HG03159 (cell line): Measurements from ENCODE around the gene AUTS2.
"Not testable (repeated sequence)": the region's sequence is repeated elsewhere in the genome, so short reads cannot be mapped to it uniquely, and the experiment has no call there.

Experiments
- ATAC-seq: cut with Tn5 transposase; IDR thresholded peaks from one replicate; pipeline ENCODE4 v1.9.1; 2021; ENCODE audit warnings: mild to moderate bottlenecking, moderate library complexity; ENCODE audit not compliant: unreplicated experiment

The AUTS2 gene

DNA sequence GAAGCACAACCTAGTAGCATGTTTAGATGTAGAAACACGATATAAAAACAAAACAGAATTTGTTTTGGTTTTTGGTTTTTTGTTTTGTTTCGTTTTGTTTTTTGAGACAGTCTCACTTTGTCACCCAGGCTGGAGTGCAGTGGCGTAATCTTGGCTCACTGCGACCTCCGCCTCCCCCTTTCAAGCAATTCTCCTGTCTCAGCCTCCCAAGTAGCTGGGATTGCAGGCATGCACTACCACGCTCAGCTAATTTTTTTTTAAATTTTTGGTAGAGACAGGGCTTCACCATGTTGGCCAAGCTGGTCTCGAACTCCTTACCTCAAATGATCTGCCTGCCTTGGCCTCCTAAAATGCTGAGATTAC, 1050.2 kb downstream of the AUTS2 start:
- not testable (repeated sequence) for ATAC-seq

DNA sequence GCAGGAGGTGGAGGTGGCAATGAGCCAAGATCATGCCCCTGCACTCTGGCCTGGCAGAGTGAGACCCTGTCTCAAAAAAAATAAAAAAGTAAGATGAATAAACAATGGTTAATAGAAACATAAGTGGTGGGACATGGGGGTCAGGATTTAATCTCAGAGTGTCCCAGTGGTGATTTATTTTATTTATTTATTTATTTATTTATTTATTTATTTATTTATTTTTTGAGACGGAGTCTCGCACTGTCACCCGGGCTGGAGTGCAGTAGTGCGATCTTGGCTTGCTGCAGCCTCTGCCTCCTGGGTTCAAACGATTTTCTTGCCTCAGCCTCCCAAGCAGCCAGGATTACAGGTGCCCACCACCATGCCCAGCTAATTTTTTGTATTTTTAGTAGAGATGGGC, 1051.0 kb downstream of the AUTS2 start:
- no peak for ATAC-seq

DNA sequence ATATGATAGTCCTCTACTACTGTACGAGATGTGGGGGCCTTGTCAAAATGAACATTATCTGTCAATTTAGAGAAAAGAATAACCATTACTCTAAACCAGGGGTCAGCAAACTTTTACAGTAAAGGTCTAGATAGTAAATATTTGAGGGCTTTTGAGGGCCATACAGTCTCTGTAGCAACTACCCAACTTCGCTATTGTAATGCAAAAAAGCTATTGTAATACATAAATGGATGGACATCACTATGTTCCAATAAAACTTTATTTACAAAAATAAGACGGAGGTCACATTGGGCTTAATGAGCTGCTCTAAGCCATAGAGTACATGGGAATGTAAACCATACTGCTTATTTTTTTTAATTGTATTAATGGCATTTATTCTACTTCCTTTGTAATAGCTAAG, 1055.9 kb downstream of the AUTS2 start:
- ATAC-seq: no peak

DNA sequence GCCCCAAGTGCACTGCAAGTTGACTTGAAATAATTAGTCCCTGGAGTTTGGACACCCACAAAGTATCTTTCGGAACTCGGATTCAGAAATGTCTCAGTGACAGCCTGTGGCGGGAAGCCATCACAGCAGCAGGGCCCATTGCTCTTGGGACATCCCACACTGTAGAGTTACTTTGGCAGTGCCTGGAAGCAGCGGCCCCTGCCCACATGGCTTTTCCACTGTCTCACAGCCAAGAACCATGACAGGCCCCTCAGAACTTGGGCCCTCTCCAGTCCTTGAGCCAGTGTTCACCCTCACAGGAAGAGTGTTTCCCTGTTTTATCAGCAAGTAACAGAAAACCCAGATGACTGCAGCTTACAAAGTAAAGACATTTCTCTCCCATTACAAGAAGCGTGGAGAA, 1056.7 kb downstream of the AUTS2 start:
- ATAC-seq: no peak

DNA sequence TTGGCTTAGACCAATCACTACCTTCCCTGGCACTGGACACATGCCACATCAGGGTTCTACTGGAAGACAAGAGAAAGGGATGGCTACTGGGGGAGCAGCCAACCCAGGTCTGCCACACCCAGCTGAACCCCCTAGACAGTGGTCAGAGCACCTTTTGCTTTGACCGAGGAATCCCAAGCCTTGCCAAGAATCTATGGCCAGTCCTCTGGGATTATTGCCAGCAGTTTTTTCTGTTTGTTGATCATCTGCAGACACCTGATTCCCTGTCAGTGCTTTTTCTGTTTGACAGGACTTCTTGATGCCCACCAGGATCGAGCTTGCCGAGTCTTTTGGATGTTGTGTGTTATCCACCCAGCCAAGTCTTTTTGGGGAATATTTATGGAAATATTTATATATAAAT, 1057.4 kb downstream of the AUTS2 start:
- no peak for ATAC-seq

DNA sequence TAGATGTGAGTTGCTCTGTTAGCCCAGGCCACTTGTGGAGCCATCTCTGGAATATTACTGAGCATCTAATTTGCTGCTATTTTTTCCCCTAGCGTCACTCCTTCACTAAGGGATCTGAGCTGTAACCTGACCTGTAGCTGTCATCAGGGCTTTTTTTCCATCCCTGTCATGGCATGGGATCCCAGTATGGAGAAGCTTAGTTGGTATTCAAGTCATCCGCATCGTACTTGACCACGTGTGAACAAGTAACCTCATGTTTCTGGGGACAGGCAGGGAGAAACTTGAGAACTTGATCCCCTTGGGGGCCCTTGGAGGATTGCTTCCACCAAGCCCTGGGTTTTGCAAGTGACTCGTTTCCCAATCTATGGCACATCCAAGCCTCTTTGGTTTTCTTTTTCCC, 1059.3 kb downstream of the AUTS2 start:
- no peak for ATAC-seq

DNA sequence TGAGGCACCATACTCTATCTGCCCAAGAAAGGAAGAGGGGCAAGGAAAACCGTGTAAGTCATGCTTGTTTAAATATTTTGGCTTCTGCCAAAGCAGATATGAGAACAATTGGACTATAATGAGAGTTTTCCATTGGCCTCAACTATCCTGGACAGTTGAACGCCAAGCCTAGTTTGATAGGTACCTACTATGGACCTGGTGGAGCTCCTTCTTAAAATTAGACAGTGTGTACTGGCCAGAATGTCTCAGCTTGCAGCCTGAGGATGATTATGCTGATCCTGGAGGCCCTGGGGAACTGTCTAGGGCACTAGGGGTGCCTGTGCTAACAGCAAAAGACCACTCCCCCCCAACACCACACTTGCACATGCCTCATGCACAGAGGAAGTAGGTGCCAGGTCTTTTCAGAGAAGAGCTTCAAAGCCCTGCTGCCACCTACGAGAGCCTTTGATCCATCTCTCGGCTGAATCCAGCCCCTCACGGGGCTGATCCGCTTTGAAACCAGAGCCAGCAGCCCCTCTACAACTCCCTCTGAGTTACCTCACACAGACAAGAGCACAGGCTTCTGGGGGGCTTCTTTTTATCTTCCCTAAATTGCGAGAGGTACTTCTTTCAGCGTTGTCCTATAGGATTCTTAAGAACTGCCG, 1059.8 kb downstream of the AUTS2 start:
- ATAC-seq: no peak

DNA sequence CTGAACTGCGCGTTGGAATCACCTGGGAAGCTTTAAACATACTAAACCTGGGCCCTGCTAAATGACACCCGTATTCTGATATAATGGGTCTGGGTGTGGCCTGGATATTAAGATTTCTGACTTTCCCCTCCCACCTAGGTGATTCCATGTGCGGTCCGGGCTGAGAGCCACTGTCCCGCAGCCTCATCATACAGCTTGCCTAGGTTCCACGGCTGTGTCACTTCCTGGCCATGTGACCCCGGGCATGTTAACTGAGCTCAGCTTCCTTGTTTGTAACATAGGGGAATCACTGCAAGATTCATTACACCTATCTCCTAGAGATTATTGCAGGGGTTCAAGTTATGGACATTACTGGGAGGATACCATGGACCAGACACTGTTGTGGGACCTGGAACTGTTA, 1061.0 kb downstream of the AUTS2 start:
- no peak for ATAC-seq

DNA sequence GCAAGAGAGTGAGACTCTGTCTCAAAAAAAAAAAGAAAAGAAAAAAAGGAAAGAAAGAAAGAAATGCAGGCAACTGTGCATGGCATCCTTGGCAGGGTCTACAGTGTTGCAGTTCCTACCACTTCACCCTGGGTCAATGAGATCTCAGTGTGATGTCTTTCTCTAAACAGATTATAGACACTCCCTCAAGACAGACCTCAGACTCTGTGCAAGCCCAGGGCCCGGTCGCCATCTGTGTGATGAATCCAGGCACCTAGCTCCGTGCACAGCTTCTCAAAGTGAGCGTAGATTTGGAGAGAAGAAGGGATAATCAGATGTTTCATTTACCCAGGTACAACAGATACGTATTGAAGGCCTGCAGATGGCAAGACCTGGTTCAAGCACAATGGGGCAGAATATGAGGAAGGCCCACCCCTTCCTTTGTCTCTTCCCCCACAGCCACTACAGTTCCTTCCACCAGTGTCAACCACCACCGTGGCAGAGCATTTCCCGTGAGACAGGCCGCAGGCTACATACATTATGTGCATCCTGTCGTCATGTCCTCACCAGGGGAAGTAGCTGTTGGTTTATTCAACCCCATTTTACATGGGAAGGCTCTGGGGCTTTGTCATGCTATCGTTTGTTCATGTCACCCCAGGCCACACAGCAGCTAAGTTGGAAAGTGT, 1062.0 kb downstream of the AUTS2 start:
- no peak for ATAC-seq

DNA sequence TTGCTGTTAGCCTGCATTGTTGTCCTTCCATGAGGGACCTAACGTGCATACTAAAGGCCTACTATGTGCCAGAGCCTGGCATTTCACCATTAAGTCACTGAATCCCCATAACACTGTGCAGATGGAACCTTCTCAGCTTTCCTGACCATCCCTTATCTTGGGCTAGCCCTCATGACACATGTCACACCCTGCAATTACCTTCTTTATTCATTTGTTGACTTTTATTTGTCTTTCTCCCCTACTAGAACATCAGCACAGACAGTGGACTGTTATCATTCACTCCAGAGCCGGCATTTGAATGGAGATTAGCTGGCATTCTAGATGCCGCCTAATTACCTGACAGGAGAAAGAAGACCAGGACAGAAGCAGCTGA, 1062.5 kb downstream of the AUTS2 start:
- ATAC-seq: no peak

DNA sequence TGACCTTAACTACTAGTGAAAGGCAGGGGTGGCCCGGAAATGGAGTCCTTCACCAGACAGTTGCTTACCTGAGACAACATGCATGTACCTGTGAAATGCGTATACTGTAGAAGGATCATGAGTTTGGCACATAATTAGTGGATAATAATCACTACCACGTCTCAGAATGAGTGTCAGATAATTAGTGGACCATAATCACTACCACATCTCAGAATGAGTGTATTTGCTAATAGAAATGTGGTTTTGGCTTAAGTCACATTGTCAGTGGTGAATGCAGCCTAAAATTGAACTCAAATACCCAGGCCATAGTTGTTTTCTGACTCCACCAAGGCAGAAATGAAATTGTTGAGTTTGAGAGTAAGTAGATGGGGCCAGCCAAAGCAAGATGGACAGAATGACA, 1065.4 kb downstream of the AUTS2 start:
- no peak for ATAC-seq

DNA sequence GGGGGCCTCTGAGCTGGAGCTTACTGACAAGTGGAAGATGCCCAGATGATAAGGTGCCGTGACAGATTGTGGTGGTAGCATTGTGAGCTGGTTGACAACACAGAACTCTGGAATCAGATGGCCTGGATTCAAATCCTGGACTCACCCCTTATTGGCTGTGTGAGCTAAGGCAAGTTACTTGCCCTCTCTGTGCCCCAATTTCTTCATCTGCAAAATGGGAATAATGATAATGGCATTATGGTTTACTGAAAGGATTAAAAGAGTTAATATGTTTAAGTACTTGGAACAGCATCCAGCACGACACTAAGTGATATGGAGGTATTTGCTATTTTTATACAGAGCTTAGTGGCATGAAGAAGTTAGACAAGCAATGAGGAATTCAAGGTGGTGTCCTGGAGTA, 1067.7 kb downstream of the AUTS2 start:
- no peak for ATAC-seq

DNA sequence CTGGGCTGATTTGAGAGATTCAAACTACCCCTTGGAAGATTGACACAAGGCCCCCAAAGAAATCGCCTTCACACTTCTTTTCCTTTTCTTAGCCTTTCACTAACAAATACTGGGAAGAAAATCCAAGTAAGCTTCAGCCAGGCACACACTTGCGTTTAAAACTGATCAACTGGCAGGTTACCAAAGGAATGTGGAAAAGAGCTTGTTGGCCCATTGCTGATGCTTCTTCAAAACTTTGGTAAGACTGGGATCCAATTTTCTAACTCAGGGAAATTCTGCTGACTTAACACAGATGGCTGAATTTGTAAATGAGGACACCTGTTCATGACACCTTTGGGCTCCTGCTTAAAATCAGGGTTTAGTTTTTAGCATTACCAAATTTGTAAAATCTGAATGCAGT, 1069.1 kb downstream of the AUTS2 start:
- ATAC-seq: no peak

DNA sequence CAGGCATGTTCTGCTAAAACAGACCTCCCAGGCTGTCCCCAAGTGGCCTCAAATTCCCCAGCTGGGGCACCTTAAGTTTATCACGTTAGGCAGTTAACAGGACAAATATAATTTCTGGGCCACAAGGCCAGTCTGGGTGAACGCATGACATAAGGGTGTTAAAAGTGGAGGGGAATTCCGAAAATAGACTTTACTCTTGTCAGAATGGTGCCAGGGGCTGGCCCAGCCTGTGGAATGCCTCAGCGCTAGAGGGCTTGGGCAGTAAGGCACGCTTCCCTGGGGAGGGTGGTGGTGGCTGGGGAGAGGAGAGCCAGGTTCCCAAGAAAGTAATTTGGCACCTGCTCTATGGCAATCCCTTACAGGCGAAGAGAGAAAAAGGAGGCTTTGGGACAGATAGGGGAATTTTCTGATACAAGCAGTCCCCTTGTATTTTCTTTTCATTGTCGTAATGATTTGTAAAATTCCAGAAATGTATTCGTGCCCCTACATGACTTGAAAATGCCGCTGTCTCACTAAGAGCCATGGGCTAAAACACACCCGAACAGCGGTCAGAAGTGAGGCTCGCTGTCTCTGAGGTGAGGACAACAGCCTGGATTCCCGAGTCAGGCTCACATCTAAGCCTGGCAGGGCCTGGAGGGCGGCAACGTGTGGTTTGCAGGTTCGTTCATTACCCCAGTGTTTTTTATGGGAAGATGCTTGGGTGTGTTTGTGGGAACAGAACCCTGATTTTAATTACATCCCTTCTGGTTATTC, 1070.5 kb downstream of the AUTS2 start:
- ATAC-seq: no peak

DNA sequence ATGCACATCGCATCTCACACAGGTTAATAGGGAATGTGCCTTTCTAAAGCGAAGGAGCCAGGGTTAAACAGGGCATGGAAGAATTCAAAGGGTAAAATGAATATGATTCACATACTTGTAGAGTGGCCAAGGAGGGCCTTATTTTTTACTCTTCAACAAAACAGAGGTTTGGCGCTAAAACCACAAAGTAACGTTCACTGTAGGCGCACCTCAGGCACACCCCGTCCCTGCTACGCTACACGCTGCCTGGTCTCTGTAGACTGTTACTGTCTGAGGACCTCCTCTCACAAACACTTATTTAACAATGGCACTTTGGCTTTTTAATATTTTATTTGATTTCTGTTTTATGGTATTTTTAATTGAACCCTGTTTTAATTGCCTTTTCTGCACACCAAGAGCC, 1071.6 kb downstream of the AUTS2 start:
- ATAC-seq: no peak

DNA sequence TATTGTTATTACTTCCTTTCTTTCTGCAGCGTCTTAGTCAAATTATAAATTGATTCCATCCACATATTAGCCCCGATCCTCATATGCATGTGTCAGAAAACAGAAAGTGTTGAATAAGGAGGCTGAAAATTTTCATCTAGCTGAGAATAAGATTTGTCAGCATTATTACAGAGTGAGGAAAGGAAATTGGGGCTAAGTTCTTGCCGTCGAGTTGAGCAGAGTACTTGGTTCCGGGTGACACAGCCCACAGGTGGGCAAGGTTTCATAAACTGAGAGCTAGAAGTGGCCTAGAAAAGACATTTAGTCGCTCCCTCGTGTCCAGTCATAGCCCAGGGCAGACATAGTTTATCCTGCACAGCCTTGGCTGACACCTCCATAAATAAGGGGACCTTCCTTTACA, 1072.0 kb downstream of the AUTS2 start:
- ATAC-seq: no peak

DNA sequence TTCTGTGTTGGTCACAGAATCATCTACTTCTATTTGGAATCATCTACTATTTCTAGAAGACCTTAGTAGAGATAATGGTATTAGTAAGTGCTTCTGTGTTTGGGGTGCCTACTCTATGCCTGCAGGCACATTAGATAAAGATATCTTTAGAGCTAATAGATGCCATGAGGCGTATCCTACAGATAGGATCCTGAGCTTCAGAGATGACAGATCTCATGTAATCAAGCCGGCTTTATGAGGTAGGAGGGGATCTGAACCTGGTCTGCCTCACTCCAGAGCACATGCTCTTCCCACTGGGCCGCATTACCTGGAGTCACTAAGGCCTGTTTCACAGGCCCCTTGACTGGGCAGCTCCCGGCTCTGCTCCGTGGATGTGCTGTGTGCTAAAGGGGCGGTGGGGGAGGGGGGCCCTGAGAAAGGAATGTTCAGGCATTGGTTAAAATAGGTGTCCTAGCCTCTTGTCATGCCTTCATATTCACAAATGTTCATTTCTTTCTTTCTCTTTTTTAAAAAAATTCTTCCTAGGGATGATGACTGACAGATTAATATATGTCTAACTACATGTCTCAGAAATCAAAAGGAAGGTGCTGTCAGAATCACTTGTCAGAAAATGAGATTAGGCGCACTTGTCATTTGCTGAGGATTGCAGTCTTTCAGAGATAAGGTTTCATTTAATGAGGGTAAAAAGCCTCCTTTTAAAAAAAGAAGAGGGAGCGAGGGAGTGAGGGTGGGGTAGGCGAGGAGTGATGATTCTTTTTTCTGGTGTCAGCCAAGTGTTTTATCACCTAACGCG, 1075.7 kb downstream of the AUTS2 start:
- ATAC-seq: no peak

DNA sequence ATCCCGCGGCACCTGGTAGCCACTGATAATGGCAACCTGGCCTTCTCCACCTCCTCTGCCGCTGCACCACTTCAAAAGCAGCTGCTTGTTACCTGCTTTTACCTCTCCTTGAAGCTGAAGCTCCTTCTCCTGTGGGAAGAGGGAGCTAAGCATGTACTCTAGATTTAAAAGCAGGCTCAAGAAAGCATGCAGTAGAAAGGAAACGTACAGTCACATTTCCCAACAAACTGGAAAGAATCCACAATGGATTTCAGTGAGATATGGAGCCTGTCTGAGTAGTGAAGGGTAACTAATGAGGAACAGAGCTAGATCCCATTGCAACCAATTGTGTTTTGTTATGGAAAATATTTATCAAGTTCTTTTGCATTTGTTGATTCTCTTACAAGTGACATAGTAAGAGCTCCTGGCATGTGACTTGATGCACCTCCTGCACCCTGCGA, 1076.3 kb downstream of the AUTS2 start:
- ATAC-seq: no peak

DNA sequence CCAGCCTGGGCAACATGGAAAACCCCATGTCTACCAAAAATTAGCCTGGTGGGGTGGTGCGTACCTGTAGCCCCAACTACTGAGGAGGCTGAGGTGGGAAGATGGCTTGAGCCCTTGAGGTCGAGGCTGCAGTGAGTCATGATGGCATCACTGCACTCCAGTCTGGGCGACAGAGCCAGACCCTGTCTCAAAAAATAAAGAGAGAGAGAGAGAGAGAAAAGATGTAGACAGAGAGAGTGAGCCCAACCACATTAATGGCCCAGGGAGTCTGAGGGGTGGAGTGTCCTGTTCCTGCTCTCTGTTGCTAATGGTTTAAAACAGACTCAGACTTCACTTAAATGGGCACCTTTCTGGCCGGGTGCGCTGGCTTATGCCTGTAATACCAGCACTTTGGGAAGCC, 1078.0 kb downstream of the AUTS2 start:
- ATAC-seq: no peak

DNA sequence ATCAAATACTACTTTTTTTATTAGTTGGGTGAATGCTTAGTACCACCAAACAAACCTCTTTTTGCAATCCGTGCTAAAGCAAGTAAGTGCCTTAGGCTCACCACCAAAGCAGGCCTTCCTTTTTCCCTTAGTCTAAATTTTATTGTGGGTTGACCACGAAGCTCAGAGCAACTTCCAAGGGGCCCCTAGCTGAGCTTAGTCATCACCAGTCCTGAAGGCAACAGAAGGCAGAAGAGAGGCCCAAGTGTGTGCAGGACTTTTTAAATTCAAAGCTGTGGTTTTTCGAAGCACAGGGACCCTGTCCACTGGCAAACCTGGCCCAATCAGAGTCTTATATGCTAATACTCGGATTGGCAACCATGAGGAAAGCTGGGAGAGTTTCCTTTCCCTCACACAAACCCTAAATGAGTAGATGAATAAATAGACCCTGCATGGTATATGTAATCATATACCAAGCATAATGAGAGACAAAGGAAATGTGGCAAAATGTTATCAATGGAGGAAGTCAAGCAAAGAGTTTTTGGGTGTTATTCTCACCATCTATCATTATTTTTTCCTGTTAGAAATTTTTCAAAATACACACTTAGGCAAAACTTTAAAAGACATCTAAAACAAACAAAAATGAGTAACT, 1080.5 kb downstream of the AUTS2 start:
- ATAC-seq: no peak

DNA sequence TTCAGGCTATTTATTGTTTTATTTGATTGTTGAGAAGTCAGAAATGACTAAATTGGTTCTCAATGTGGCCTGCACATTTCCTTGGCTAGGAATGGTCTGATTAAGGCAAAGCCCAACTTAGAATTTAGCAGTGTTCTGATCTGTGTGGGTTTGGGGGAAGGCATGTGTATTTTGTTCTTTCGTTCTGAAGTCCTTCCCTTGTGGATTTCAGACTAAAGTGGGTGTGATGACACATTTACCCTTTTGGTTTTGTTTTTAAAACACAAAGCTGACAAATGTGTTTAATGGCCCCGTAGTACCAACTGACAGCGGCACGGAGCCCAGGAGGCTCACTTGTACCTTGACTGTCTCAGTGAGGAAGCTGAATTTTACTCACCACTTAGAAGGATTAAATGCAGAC, 1081.4 kb downstream of the AUTS2 start:
- ATAC-seq: no peak
